Measurements from ENCODE around the gene PYCR2. TPM values are rescaled to one million over a fixed set of nuclear protein-coding genes. Genes with fewer than 3 reads are reported as not detected.
"Not testable (repeated sequence)": the region's sequence is repeated elsewhere in the genome, so short reads cannot be mapped to it uniquely, and the experiment has no call there.

The PYCR2 gene
- total and polyA plus RNA-seq, 10 of the 15 experiments (the other 5 are each of a cell fraction or from before 2014, with no cell fraction given), result 1.7 to 81.8 (median 54.9) TPM

DNA sequence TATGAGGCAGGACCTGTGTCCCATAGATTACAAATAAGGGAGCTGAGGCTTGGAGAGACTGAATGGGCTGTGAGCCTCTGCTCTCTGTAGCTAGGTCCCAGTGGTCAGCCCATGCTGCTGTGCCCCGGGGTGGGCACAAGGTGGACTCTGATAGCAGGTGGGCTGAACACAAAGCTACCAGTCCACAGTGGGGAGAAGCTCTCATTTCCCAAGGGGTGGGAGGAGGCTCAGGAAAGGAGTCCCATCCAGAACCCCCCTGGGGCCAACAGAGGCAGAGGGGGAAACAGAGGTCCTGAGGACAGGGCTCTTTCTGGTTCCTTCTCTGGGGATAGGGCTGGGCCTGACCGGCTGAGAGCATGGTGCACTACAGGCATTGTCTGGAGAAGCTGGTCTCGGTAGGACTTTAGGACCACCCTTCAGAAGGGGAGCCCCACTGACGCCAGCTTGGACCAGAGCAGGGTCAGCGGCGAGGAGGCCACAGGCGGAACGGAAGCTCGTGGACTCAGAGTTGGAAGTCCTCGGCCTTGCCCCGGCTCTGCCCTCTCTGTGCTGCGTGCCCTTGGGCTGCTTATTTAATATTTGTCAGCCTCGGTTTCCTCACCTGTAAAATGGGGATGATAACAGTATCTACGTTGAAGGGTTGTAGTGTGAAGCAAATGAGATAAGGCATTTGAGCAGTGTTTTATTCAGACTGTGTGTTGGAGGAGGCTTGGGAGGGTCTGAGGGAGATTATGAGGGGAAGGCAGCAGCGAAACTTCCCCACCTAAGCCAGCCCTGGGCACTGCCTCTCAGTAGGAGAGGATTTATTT lies 48.5 kb upstream of the PYCR2 start (continued):
- no peak for TF ChIP-seq REST (IDR thresholded peaks at IDR 0.05; ENCODE audit: low read depth, low read length)
- no peak for TF ChIP-seq HCFC1 (IDR thresholded peaks at IDR 0.05; ENCODE audit: low read length)
- no peak for TF ChIP-seq POLR2AphosphoS5 (IDR thresholded peaks at IDR 0.05; ENCODE audit: low read length)
- no peak for TF ChIP-seq NFYB (IDR thresholded peaks at IDR 0.05; ENCODE audit: insufficient read depth, low read depth, low read length)
- TF ChIP-seq, protein P1, sequence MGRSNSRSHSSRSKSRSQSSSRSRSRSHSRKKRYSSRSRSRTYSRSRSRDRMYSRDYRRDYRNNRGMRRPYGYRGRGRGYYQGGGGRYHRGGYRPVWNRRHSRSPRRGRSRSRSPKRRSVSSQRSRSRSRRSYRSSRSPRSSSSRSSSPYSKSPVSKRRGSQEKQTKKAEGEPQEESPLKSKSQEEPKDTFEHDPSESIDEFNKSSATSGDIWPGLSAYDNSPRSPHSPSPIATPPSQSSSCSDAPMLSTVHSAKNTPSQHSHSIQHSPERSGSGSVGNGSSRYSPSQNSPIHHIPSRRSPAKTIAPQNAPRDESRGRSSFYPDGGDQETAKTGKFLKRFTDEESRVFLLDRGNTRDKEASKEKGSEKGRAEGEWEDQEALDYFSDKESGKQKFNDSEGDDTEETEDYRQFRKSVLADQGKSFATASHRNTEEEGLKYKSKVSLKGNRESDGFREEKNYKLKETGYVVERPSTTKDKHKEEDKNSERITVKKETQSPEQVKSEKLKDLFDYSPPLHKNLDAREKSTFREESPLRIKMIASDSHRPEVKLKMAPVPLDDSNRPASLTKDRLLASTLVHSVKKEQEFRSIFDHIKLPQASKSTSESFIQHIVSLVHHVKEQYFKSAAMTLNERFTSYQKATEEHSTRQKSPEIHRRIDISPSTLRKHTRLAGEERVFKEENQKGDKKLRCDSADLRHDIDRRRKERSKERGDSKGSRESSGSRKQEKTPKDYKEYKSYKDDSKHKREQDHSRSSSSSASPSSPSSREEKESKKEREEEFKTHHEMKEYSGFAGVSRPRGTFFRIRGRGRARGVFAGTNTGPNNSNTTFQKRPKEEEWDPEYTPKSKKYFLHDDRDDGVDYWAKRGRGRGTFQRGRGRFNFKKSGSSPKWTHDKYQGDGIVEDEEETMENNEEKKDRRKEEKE (IDR thresholded peaks at IDR 0.05), result no peak
- TF ChIP-seq POU2F2 (IDR thresholded peaks at IDR 0.05; ENCODE audit: borderline replicate concordance, low read depth, low read length), result no peak
- TF ChIP-seq CREM (IDR thresholded peaks at IDR 0.05; ENCODE audit: low read depth), result no peak

- 84% methylated on average over 16 of the region's 16 CpGs for WGBS (ENCODE audit: insufficient coverage, insufficient replicate concordance, low lambda C conversion rate, missing lambda C conversion rate)
- POLR2A ChIA-PET, result not testable (repeated sequence)
Measured at GRCh38 chr1:225970592-225971157, 46.6 kb upstream of the PYCR2 start.

More at GRCh38 chr1:225970592-225971157, 46.6 kb upstream of the PYCR2 start:
- ATAC-seq; H3K79me2 ChIP-seq (ENCODE audit: control insufficient read depth, insufficient read depth, low read length); H2AFZ ChIP-seq (ENCODE audit: control insufficient read depth, low read depth, low read length); H3K4me3 ChIP-seq; in situ Hi-C loops (cut with MboI); H3K9ac ChIP-seq (ENCODE audit: control insufficient read depth, insufficient read depth, low read length); H3K4me1 ChIP-seq (ENCODE audit: control insufficient read depth, insufficient read depth, low read length); BruUV-seq (replicated peaks); H3K27ac ChIP-seq (ENCODE audit: control insufficient read depth, insufficient read depth); DNase-seq (ENCODE audit: low read depth, low spot score); intact Hi-C loops (cut with micrococcal nuclease; ENCODE audit: unreplicated experiment); H3K4me2 ChIP-seq (ENCODE audit: control insufficient read depth, insufficient read depth); FAIRE-seq; H3K9me3 ChIP-seq (replicated peaks; ENCODE audit: control insufficient read depth, insufficient read depth, low read length); H3K36me3 ChIP-seq (ENCODE audit: control insufficient read depth in 2 of 2, insufficient read depth in 2 of 2, low read length in 1 of 2); H4K20me1 ChIP-seq (ENCODE audit: control insufficient read depth, insufficient read depth); H3K27me3 ChIP-seq (replicated peaks in 1 of 2; ENCODE audit: control insufficient read depth in 2 of 2, insufficient read depth in 2 of 2, low read length in 1 of 2): not testable (repeated sequence)
- ChIA-PET SMC1A (ENCODE audit: uncharacterized antibody, unreplicated experiment) (interaction anchor here (0.7 to 1.1 kb wide), 2 partner anchors 404 to 494 kb away, joined by 3 read pairs; no protein-coding TSS in a partner anchor), CTCF (interaction anchor here (0.6 to 9.2 kb wide), 6 partner anchors 8 to 496 kb away, joined by 3 to 55 read pairs (median 4); partner anchors contain the start of gene TMEM63A), RAD21 (ENCODE audit: unreplicated experiment) (interaction anchor here (0.6 kb wide), 1 partner anchor 16 kb away, joined by 5 read pairs; no protein-coding TSS in a partner anchor)
